Measurements from ENCODE around the gene SHISA6. TPM values are rescaled to one million over a fixed set of nuclear protein-coding genes. Genes with fewer than 3 reads are reported as not detected.

Gene SHISA6
- polyA plus RNA-seq, 1 donor from 2014 or later, result 1.8 TPM

- Histone ChIP-seq H3K79me2 (replicated peaks; ENCODE audit: insufficient read depth, low read length) (no peaks in the 10 kb centered on the region), H3K27me3 (ENCODE audit: insufficient read depth, low read depth, low read length) (no peaks in the 10 kb centered on the region), H3K27ac (ENCODE audit: low read length) (no peak overlapping the region), H3K4me2 (ENCODE audit: low read length) (no peak overlapping the region), H4K20me1 (ENCODE audit: insufficient read depth) (no peaks in the 10 kb centered on the region), H3K36me3 (ENCODE audit: insufficient read depth, low read length) (no peaks in the 10 kb centered on the region), H3K4me3 (ENCODE audit: low read length) (no peak overlapping the region), H3K9me3 (ENCODE audit: low read length) (no peaks in the 10 kb centered on the region), H3K9me2 (ENCODE audit: insufficient read depth, low read length) (no peaks in the 10 kb centered on the region), H2AFZ (ENCODE audit: low read depth, low read length) (no peak overlapping the region), H3K9ac (ENCODE audit: low read length) (no peak overlapping the region), H3F3A (ENCODE audit: insufficient read depth, low read length, poor library complexity, severe bottlenecking) (no peaks in the 10 kb centered on the region)
- TF ChIP-seq RAD21 (conservative IDR thresholded peaks at IDR 0.05) (no peak), EP300 (conservative IDR thresholded peaks at IDR 0.05; ENCODE audit: poor library complexity, severe bottlenecking) (no peak), REST (IDR thresholded peaks at IDR 0.05; ENCODE audit: borderline replicate concordance) (no peak), TAF1 (IDR thresholded peaks at IDR 0.05; ENCODE audit: low read depth) (no peak), CTCF (IDR thresholded peaks at IDR 0.05; ENCODE audit: poor library complexity, severe bottlenecking) (no peak), POLR2AphosphoS5 (IDR thresholded peaks at IDR 0.05) (no peak), EZH2 (IDR thresholded peaks at IDR 0.05; ENCODE audit: borderline replicate concordance, insufficient read depth, low read length, poor library complexity, severe bottlenecking) (no peak), MXI1 (conservative IDR thresholded peaks at IDR 0.05; ENCODE audit: poor library complexity, severe bottlenecking) (no peak), SMC3 (conservative IDR thresholded peaks at IDR 0.05; ENCODE audit: poor library complexity) (no peak)
These were observed 24.0 kb upstream of the SHISA6 start for GRCh38 chr17:11216976-11217375.

- Histone ChIP-seq H3F3A (ENCODE audit: insufficient read depth, low read length, poor library complexity, severe bottlenecking) (no peaks in the 10 kb centered on the region), H3K79me2 (replicated peaks; ENCODE audit: insufficient read depth, low read length) (no peaks in the 10 kb centered on the region), H3K27ac (ENCODE audit: low read length) (no peak overlapping the region), H3K27me3 (ENCODE audit: insufficient read depth, low read depth, low read length) (no peaks in the 10 kb centered on the region), H3K36me3 (ENCODE audit: insufficient read depth, low read length) (no peaks in the 10 kb centered on the region), H3K9me3 (ENCODE audit: low read length) (no peaks in the 10 kb centered on the region), H2AFZ (ENCODE audit: low read depth, low read length) (no peak overlapping the region), H4K20me1 (ENCODE audit: insufficient read depth) (no peaks in the 10 kb centered on the region), H3K4me3 (ENCODE audit: low read length) (no peak overlapping the region), H3K9ac (ENCODE audit: low read length) (no peak overlapping the region), H3K9me2 (ENCODE audit: insufficient read depth, low read length) (no peaks in the 10 kb centered on the region), H3K4me2 (ENCODE audit: low read length) (no peak overlapping the region)
- no peak for TF ChIP-seq MXI1 (conservative IDR thresholded peaks at IDR 0.05; ENCODE audit: poor library complexity, severe bottlenecking)
- no peak for TF ChIP-seq EZH2 (IDR thresholded peaks at IDR 0.05; ENCODE audit: borderline replicate concordance, insufficient read depth, low read length, poor library complexity, severe bottlenecking)
- no peak for TF ChIP-seq RAD21 (conservative IDR thresholded peaks at IDR 0.05)
- TF ChIP-seq EP300 (conservative IDR thresholded peaks at IDR 0.05; ENCODE audit: poor library complexity, severe bottlenecking), result no peak
- TF ChIP-seq TAF1 (IDR thresholded peaks at IDR 0.05; ENCODE audit: low read depth), result no peak
- no peak for TF ChIP-seq REST (IDR thresholded peaks at IDR 0.05; ENCODE audit: borderline replicate concordance)
- no peak for TF ChIP-seq POLR2AphosphoS5 (IDR thresholded peaks at IDR 0.05)
- TF ChIP-seq CTCF (IDR thresholded peaks at IDR 0.05; ENCODE audit: poor library complexity, severe bottlenecking), result no peak
- no peak for TF ChIP-seq SMC3 (conservative IDR thresholded peaks at IDR 0.05; ENCODE audit: poor library complexity)
These were observed 19.8 kb upstream of the SHISA6 start for GRCh38 chr17:11221196-11221595.
